ENCODE results near the gene CELF2.

CELF2 gene

GRCh38 chr10:11282661-11283060 is 265.0 kb downstream of the CELF2 start:
- no peak for DNase-seq

- no peak for DNase-seq
These were observed 266.8 kb downstream of the CELF2 start for GRCh38 chr10:11284291-11285085.

GRCh38 chr10:11285171-11285570 is 267.5 kb downstream of the CELF2 start:
- no peak for DNase-seq

- DNase-seq: no peak
These were observed 268.7 kb downstream of the CELF2 start for GRCh38 chr10:11286261-11286852.

GRCh38 chr10:11288302-11288701 is 270.6 kb downstream of the CELF2 start:
- DNase-seq: no peak

GRCh38 chr10:11290156-11290890 is 272.7 kb downstream of the CELF2 start:
- DNase-seq: no peak

- no peak for DNase-seq
These were observed 275.1 kb downstream of the CELF2 start for GRCh38 chr10:11292576-11293302.

GRCh38 chr10:11293332-11293731 is 275.7 kb downstream of the CELF2 start:
- DNase-seq: no peak

GRCh38 chr10:11294831-11295450 is 277.3 kb downstream of the CELF2 start:
- no peak for DNase-seq

- DNase-seq: no peak
These were observed 277.8 kb downstream of the CELF2 start for GRCh38 chr10:11295492-11295891.

- no peak for DNase-seq
These were observed 279.5 kb downstream of the CELF2 start for GRCh38 chr10:11297136-11297535.

GRCh38 chr10:11298116-11298515 is 280.4 kb downstream of the CELF2 start:
- no peak for DNase-seq

GRCh38 chr10:11299125-11299524 is 281.5 kb downstream of the CELF2 start:
- DNase-seq: no peak

- DNase-seq: no peak
These were observed 282.4 kb downstream of the CELF2 start for GRCh38 chr10:11300026-11300425.

- no peak for DNase-seq
These were observed 282.9 kb downstream of the CELF2 start for GRCh38 chr10:11300563-11300962.

- DNase-seq: no peak
These were observed 284.0 kb downstream of the CELF2 start for GRCh38 chr10:11301571-11302111.

- no peak for DNase-seq
These were observed 284.5 kb downstream of the CELF2 start for GRCh38 chr10:11302181-11302580.

- DNase-seq: no peak
These were observed 285.9 kb downstream of the CELF2 start for GRCh38 chr10:11303361-11304170.

GRCh38 chr10:11304906-11305585 is 287.4 kb downstream of the CELF2 start:
- no peak for DNase-seq

GRCh38 chr10:11305825-11306593 is 288.3 kb downstream of the CELF2 start:
- no peak for DNase-seq
